Measurements from ENCODE around the gene FIZ1.

The FIZ1 gene

GRCh38 chr19:55592391-55593090 is 6.8 kb downstream of the FIZ1 start:
- DNase-seq (ENCODE audit: low spot score): no peak
- no peak overlapping the region for H3K27ac ChIP-seq
- no peak for TF ChIP-seq CTCF (conservative IDR thresholded peaks at IDR 0.05; ENCODE audit: low read depth)
- CTCF ChIA-PET: no interaction called here
- POLR2A ChIA-PET (ENCODE audit: low non-redundant PET): no interaction called here

- ChIA-PET POLR2A (ENCODE audit: low non-redundant PET) (no interaction called here), CTCF (no interaction called here)
- no peak for DNase-seq (ENCODE audit: low spot score)
- no peak for TF ChIP-seq CTCF (conservative IDR thresholded peaks at IDR 0.05; ENCODE audit: low read depth)
- H3K27ac ChIP-seq: no peak overlapping the region
Measured at GRCh38 chr19:55591555-55591954, 7.8 kb downstream of the FIZ1 start.

- POLR2A ChIA-PET (ENCODE audit: low non-redundant PET): no interaction called here
- no peak for DNase-seq (ENCODE audit: low spot score)
- TF ChIP-seq CTCF (conservative IDR thresholded peaks at IDR 0.05; ENCODE audit: low read depth): no peak
- CTCF ChIA-PET: interaction anchor here (0.5 kb wide), 1 partner anchor 74 kb away, joined by 4 read pairs; no protein-coding TSS in a partner anchor
- no peak overlapping the region for H3K27ac ChIP-seq
Measured at GRCh38 chr19:55590617-55591016, 8.7 kb downstream of the FIZ1 start.

- CTCF ChIA-PET: no interaction called here
- POLR2A ChIA-PET (ENCODE audit: low non-redundant PET): no interaction called here
Measured at GRCh38 chr19:55590109-55590508, 9.2 kb downstream of the FIZ1 start.

GRCh38 chr19:55588738-55589137 is 10.6 kb downstream of the FIZ1 start:
- no peak for TF ChIP-seq CTCF (conservative IDR thresholded peaks at IDR 0.05; ENCODE audit: low read depth)
- CTCF ChIA-PET: no interaction called here
- no peak for DNase-seq (ENCODE audit: low spot score)
- no peak overlapping the region for H3K27ac ChIP-seq
- POLR2A ChIA-PET (ENCODE audit: low non-redundant PET): no interaction called here

More at GRCh38 chr19:55590109-55590508, 9.2 kb downstream of the FIZ1 start:
- no peak for TF ChIP-seq CTCF (conservative IDR thresholded peaks at IDR 0.05; ENCODE audit: low read depth)
- DNase-seq (ENCODE audit: low spot score): no peak
- H3K27ac ChIP-seq: no peak overlapping the region

GRCh38 chr19:55586976-55587668 is 12.2 kb downstream of the FIZ1 start:
- peak; percentile 96 for DNase-seq (ENCODE audit: low spot score)
- ChIA-PET POLR2A (ENCODE audit: low non-redundant PET) (interaction anchor here (0.6 kb wide), 1 partner anchor 378 kb away, joined by 3 read pairs; the partner anchor contains the start of gene PTPRH), CTCF (interaction anchor here (0.6 kb wide), 2 partner anchors 19 to 285 kb away, joined by 4 to 5 read pairs; no protein-coding TSS in a partner anchor)
- TF ChIP-seq CTCF (conservative IDR thresholded peaks at IDR 0.05; ENCODE audit: low read depth): no peak
- peak overlapping the region; percentile 76 for H3K27ac ChIP-seq

Data from RWPE1 (cell line).